GM19023 (cell line): ENCODE results near the gene NOBOX.
"Not testable (repeated sequence)": the region's sequence is repeated elsewhere in the genome, so short reads cannot be mapped to it uniquely, and the experiment has no call there.

Experiments
- ATAC-seq: cut with Tn5 transposase; IDR thresholded peaks from one replicate; pipeline ENCODE4 v1.9.1; 2021; ENCODE audit warnings: mild to moderate bottlenecking, moderate library complexity; ENCODE audit not compliant: unreplicated experiment

Gene NOBOX

DNA sequence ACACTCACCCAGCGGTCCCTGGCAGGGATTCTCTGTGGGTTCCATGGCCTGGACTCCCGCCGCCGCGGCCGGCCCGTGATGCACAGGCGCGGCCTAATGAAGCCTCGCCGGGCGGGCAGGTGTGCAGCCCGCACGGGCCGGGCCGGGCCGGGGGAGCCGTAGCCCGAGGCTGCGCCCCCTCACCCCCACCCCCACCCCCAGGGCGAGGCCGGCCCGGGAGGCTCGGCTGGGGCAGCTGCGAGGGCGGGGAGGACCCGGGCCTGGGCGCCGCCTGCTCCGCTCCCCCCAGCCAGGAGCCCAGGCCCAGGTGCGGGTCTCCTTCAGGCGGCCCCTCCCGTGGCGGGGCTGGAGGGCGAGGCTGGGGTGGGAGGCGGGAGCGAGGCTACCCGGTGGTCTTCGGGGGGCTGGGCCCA is at the start of gene NOBOX:
Gene NOBOX (minus strand): TSS at position 45 of the 413 bp plus-strand sequence.
- ATAC-seq, result no peak

DNA sequence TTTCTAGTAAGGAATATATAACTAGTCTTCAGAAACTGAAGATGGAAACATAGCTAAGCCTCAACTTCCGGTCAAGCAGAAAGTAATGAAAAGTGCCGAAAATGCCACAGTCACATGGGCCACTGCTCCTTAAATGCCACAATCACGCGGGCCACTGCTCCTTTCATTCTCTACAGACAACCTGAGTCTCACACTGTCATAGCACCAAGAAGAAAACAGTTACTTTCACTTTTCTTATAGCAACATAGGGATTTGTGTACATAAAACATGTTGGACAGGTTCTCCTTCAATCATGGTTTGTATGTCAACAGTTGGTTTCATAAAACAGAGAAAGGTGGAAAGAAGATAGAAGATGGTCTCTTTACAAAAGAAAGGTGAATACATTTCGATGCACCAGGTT is 48.6 kb upstream of the NOBOX start:
- ATAC-seq, result no peak

DNA sequence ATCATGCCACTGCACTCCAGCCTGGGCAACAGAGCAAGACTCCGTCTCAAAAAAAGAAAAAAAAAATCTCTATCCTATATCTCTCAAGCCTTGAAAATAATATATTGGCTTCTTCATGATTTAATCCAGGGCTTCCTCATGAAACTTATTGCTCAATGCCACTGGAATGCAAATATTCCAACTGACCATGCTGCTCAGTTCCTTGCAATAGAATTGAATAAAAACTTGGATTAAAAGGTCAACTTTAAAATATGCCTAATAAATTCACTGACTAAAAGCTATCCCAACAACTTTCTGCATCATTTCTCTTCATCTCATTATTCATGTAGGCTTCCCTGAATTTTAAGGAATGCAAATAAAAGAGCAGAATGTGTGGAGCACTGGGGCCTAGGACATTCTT is 42.1 kb upstream of the NOBOX start:
- no peak for ATAC-seq

DNA sequence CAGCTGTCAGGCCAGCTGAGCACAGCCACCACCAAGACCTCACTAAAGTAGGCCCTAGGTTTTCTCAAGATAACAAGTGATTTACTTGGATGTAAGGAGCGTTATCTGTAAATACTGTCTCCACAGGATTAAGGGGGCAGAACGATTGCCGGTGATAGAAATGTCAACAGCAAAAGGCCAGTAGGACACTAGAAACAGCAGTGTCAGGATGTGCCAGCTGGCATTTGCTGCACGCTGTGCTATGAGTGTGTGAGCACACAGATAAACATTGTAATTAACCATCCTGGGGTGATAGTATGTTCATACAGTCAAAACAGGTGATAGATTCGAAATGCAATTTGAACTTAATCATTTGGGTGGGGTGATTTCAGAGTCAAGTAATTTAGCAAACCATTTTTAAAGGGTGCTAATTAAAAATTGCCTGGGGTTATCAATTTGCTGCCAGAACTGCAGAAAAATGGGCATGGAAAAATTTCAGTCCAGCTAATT is 36.3 kb upstream of the NOBOX start:
- ATAC-seq, result no peak

DNA sequence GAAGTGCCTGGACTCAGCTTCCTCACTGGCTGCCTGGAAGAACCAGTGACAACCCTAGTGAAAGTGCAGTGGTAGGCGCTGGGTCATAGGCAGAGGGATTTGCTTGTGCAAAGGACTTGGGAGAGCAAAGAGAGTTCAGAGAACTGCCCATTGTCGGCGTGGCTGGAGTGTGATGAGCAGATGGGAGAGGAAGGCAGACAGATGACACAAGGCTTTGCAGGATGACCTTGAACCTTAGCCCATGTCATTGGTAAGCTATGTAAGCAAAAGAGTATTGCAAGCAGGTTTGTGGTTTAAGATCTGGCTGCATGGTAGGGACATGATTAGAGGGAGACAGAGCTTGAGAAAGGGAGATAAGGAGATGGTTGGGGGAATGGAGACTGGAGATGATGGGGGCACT is 35.3 kb upstream of the NOBOX start:
- ATAC-seq, result no peak

DNA sequence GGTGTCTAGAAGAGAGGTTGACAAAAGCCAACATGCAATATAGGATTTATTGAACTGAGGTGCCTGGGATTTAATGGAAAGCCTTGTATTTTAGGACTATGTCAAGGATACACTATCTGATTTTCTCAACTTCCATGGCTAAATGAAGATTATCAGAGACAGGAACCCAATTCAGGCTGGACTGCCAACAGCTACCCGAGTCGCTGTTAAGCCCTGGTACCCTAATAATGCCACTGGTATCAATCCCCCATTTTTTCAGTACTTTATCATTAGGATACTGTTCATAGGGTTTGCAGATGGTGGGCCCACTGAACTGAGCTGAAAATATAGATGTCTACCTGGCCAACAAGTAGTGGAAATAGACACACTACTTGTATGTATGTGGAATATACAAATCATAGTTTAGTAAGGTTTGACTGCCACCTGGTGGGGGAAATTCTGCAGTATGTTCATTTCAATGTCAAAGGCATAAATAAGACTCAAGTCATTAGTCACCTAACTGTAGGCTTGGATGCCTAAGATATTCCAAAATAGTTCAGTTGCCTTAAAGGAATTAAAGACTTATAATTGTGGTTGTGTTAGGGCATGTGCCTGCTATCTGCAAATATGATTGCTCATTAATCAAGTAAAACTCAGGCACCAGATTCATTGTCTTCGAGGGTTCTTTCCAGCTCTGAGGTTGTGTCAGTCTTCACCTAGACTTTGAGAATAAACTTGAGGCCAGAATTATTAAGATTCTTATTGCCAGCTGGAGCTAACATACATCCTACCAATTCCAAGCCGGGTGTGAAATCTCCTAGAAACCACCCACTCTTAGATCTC is 34.1 kb upstream of the NOBOX start:
- ATAC-seq, result peak; percentile 78

DNA sequence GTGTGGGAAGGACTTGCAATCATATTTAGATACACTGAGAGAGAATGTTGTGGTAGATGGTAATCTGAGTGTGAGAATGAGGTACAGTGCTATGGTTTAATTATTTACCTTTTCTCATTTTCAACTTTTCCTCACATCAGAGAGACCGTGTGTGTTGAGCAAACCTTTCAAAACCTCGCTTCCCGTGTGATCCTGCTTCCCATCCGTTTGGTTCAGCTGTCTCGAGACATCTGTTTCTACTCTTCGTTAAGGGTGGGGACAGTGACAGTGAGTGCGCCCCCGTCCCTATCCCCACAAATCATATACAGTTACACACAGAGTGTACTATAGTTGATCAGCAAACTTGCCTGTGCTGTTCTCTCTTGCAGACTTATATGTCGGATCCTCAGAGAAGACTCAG is 33.0 kb upstream of the NOBOX start:
- ATAC-seq, result no peak

DNA sequence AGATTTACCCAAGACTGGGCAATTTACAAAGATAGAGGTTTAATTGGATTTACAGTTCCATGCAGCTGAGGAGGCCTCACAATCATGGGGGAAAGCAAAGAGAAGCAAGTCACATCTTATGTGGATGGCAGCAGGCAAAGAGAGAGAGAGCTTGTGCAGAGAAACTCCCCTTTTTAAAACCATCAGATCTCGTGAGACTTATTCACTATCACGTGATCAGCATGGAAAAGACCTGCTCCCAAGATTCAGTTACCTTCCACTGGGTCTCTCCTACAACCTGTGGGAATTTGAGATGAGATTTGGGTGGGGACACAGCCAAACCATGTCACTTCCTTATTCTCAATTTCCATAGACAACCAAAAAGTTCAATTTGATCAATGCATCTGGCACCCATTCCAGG is 24.9 kb upstream of the NOBOX start:
- ATAC-seq, result no peak

DNA sequence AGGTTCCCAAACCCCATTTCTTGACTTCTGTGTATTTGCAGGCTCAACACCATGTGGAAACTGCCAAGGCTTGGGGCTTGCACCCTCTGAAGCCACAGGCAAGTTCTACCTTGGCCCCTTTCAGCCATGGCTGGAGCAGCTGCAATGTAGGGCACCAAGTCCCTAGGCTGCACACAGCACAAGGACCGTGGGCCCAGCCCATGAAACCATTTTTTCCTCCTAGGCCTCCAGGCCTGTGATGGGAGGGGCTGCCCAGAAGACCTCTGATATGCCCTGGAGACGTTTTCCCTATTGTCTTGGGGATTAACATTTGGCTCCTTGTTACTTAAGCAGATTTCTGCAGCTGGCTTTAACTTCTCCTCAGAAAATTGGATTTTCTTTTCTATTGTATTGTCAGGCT is 24.0 kb upstream of the NOBOX start:
- ATAC-seq, result not testable (repeated sequence)

DNA sequence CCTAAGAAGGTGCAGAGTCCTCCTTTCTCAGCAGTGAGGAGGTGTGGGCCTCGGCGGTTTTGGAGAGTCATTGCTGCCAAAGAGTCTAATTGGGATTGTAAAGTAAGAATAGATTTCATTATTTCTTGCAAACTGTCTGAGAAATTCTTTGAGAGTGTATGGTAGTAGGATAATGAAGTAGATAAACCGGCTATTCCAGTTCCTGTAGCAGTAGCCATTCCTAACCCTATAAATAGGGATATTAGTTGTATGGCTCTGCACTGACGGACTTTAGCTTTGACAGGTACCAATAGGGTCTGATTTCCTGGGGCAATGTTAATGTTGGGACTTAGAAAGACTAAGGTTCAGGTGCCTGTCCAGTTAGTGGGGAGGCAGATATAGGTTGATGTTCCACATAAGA is 15.4 kb upstream of the NOBOX start:
- not testable (repeated sequence) for ATAC-seq

DNA sequence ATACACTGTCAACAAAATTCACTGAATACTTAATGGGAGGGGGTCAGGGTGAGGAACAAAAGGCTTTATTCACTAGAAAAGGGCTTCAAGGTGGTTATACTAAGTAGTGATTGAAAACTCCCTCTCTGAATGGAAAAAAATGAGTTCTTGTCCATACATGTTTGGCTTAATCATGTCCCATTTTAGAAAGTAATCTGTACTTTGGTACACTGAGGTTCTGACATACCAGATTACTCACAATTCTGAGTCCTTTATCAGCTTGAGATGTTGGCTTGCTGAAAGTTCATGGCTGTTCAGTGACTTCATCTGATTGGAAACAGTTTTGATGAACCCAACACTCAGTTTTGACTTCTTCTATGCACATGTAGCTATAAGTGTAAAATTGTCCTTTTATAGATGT is 12.8 kb upstream of the NOBOX start:
- ATAC-seq, result no peak

DNA sequence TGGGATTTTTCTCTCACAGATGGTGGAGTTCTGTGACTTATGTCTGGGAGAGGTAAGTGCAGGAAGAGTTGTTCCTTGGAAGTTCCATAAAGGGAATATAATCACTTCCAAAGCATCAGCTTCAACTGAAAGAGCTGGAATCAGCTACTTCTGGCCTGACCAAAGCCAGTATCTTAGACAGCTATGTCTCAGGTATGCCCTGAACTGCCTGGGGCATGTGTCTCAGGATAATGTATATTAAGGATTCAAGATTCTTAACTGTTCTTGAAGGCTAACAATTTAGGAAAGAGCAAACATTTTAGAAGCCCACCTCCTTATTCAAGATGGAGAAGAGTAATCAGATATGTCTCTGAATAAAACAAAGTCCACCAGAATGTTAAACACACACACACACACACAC is 12.4 kb upstream of the NOBOX start:
- no peak for ATAC-seq

DNA sequence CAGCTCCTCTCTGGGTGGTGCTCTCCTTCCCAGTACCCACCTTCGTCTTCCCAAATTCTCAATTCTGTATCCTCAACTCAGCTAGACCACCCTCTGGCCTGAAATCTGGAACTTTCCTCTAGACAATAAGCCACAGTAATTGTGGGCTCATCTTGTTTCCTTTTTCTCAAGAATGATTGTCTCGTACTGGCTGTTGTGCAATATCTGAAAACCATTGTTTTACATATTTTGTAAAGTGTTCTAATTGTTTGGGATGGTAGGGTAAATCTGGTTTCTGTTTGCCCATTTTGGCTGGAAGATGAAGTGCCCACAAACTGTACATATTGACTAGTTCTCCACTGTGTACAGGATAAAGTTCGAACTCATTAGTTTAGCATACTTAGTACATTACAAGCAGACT is 11.3 kb upstream of the NOBOX start:
- no peak for ATAC-seq

DNA sequence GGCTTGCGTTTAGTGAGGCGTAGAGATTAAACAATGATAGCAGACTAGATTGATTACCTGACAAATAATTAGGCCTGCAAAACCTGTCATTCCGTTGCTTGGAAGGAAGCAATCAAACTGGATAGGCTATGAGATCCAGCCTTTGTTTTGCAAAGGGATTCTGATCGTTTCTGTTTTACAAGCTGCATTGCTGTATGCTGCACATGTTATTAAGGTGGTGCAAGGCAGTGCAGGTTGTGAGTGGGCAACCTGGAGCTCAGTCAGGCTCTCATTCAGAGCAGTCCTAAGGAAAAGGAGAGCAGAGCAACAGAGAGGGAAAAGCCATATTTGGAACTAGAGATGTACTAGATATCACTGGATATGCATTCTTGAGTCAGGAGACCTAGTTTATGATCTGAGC is 6.9 kb upstream of the NOBOX start:
- no peak for ATAC-seq

DNA sequence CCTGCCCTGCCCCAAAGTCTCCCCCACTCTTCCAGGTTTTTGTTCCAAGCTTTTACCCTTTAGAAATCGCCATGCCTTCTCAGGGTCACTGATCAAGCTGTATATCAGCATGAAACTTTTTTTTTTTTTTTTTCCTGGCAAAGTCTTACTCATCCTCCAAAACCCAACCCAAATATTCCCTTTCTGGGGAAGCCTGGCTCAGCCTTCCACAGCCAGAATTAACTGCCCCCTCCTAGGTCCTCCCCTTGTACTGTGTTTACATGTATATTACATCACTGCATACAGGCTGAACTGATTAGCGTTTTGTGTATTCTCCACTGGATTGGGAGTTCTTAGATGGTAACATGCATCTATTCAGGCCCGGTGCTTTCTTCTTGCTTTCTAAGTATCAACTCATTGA is 4.6 kb upstream of the NOBOX start:
- no peak for ATAC-seq

DNA sequence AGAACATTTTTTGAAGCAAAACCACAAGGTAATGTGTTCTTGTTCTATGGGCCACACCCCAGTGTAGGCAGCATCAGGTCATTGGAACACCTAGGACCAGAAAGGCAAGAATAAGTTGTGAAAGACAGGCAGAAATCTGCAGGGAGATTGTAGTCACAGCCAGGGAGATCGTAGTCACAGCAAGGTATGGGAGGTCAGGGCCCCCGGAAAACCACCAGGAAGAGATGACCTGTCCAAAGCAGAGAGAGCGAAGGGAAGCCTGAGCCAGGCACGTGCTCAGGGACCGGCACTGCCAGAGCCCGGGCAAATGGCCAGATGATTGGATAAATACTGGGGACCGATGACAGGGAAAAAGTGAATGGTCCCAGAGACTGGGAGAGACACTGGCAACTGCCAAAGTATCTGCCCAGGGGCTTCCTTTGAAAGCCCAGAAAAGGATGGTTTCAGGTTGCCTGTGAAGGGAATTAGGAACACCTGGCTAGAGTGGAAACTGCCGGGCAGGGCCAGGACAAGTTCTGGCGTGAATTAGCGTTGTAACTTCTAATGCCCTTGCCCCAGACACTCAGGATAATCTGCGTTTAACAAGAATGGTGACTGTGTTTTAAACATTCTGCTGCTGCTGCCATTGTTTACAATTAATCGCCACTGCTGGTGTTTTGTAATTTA is 3.9 kb upstream of the NOBOX start:
- ATAC-seq, result no peak

DNA sequence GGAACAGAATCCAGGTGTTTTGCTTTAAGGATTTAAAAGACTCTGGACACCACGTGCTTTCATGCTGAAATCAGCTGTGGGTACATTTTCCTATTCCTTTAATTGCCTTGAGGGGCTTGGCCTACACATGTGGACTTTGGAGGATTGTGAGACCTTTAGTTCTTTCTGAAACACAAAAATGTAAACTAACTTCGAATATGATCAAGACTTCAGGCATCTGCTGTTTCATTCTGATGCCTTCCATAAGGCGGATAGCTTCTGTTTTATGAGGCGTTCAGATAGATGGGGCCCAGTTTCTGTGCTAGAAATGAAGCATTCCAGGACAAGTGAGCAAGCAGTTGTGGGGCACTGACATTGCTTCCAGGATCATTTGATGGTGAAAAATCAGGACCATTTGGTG is 1.5 kb upstream of the NOBOX start:
- no peak for ATAC-seq

DNA sequence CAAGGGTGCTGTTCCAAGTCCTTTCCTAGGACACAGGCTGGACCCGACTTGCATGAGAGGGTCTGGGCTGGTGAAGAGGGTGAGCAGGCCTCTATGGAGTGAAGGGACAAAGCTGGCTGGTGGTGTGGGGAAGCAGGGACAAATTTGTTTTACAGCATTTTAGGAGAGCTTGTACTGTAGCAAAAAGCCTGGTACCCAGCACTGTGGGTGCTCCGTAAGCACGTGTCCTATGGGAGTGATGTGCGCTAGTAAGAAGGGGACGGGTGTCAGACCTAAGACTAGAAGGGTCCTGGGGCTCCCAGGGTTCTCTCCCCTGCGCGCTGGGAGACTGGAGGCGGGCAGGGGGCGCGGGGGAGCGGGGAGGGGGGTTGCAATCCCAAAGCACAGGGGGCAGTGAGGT is 391 bp downstream of the NOBOX start:
- no peak for ATAC-seq

DNA sequence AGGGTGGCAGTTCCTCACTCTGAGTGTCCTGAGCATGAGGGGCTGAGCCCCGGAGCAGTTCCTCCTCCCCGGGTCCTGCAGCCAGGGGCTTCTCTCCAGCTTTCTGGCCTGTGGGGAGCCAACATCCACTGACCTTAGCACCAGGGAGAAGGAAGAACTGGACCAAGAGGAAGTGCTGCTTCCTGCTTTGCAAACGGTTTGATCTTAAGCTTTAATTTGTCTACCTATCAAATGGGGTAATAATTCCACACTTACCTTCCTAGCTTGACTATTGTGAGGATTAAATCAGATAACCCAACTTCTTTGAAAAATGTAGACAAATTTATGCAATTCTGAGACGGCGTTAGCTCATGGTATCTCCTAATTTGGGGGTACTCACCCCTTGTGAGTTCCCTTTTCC is 2.0 kb downstream of the NOBOX start:
- ATAC-seq, result no peak

DNA sequence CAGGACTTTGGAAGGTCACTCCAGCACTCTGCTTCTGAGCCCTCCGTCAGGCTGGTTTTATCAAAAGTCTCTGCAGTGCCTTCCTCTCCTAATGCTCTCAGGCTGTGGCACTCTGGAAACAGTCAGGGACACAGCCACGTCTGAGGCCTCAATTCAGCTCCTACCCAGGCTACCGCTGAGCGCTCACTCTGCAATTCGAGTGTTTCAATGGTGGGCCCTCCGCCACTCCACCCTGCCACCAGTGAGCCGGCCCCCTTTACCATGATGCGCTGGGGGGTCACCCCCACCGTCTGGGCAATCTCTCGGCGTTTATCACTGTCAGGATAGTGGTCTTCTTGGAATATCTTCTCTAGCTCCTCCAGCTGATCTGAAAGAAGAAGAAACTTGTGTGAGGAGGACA is 3.5 kb downstream of the NOBOX start:
- no peak for ATAC-seq

DNA sequence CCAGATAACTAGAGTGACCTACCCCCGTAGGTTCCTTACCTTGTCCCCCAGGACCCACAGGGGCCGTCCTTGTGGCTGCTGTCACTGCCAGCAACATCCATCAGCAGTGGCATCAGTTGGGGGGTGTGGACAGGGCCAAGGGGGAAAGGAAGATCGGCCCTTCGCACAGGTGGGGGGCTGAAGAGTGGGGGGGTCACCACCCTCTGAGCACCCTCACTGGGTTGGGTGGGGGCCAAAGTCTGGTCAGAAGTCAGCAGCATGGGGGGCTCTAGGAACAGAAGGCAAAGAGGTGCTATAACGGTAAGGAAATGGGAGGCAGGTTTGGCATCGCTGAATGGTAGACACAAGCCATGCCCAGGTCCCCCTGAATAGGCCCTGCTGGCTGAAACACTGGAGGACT is 4.6 kb downstream of the NOBOX start:
- ATAC-seq, result no peak

DNA sequence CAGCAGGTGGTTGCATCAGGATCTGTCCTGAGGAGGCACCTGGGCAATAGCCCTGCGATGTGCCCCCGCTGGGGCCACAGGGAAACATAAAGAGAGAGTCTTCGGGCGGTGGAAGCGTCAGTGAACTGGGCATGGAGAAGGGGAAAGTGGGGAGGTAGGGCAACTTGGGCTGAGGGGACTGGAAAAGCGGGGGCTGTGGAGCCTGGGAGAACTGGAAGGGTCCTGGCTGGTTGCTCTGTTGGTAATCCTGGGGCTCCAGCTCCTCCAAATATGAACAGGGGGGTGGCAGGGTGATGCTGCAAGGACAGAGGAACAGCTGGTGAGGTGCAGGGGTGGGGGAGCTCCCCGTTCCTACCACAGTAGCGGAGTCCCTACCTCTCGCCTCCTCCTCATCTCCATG is 5.2 kb downstream of the NOBOX start:
- no peak for ATAC-seq
